Activated CD8-positive, alpha-beta memory T cell treated with anti-CD3 and anti-CD28 coated beads for 4 hours (primary cell): ENCODE measurements around the gene SSBP3.
"Not testable (repeated sequence)": the region's sequence is repeated elsewhere in the genome, so short reads cannot be mapped to it uniquely, and the experiment has no call there.

Experiments used
- DNase-seq, 2 donors: peaks; one replicate each; pipeline ENCODE4 v3.0.0-alpha.2; 2020; ENCODE audit warnings: low read depth in 2 of 2

SSBP3 gene

GRCh38 chr1:54221113-54221834 lies 184.9 kb downstream of the SSBP3 start:
- no peak for DNase-seq

GRCh38 chr1:54220004-54220811 lies 186.0 kb downstream of the SSBP3 start:
- DNase-seq: no peak

GRCh38 chr1:54219688-54220003 lies 186.5 kb downstream of the SSBP3 start:
- no peak for DNase-seq

GRCh38 chr1:54218883-54219687 lies 187.1 kb downstream of the SSBP3 start:
- no peak for DNase-seq

GRCh38 chr1:54215523-54215922 lies 190.7 kb downstream of the SSBP3 start:
- no peak for DNase-seq

- no peak for DNase-seq
Observed at GRCh38 chr1:54212872-54213271, 193.3 kb downstream of the SSBP3 start.

GRCh38 chr1:54207896-54208295 lies 198.3 kb downstream of the SSBP3 start:
- DNase-seq: not testable (repeated sequence)

GRCh38 chr1:54207287-54207686 lies 198.9 kb downstream of the SSBP3 start:
- DNase-seq: no peak

- no peak for DNase-seq
Observed at GRCh38 chr1:54204199-54204598, 202.0 kb downstream of the SSBP3 start.

GRCh38 chr1:54200519-54200997 lies 205.6 kb downstream of the SSBP3 start:
- no peak for DNase-seq

- DNase-seq: peak; percentile 67 to 82
Observed at GRCh38 chr1:54199765-54200518, 206.3 kb downstream of the SSBP3 start, which contains the start of the genes CYB5RL and MRPL37. CYB5RL (minus strand) TSS chr1:54200030; CDS start chr1:54195616, 4,414 bp downstream. MRPL37 (plus strand) TSS chr1:54200167; CDS start chr1:54200244, 77 bp downstream.

GRCh38 chr1:54199151-54199764 lies 206.9 kb downstream of the SSBP3 start:
- DNase-seq: no peak

GRCh38 chr1:54193453-54193852 lies 212.7 kb downstream of the SSBP3 start:
- no peak for DNase-seq

GRCh38 chr1:54191525-54191924 lies 214.7 kb downstream of the SSBP3 start:
- DNase-seq: no peak

- no peak for DNase-seq
Observed at GRCh38 chr1:54190526-54190925, 215.7 kb downstream of the SSBP3 start.

- no peak for DNase-seq
Observed at GRCh38 chr1:54188291-54188690, 217.9 kb downstream of the SSBP3 start.

GRCh38 chr1:54186056-54186455 lies 220.1 kb downstream of the SSBP3 start:
- no peak for DNase-seq

- DNase-seq: no peak
Observed at GRCh38 chr1:54180701-54181360, 225.4 kb downstream of the SSBP3 start.

- no peak for DNase-seq
Observed at GRCh38 chr1:54178296-54179070, 227.7 kb downstream of the SSBP3 start.

- DNase-seq: no peak
Observed at GRCh38 chr1:54177726-54178125, 228.5 kb downstream of the SSBP3 start.
